T47D (cell line): Measurements from ENCODE around the gene STK39.
A peak's percentile ranks its signal among the peaks of the same experiment; 100 is the strongest.
"Not testable (repeated sequence)": the region's sequence is repeated elsewhere in the genome, so short reads cannot be mapped to it uniquely, and the experiment has no call there.

Source experiments
- DNase-seq, 2 experiments: peaks; one replicate each; pipeline versions ENCODE4 v3.0.0 to v3.0.0-alpha.2; 2011 to 2012; ENCODE audit warnings: low read depth in 1 of 2, low spot score in 1 of 2
- JUND ChIP-seq: IDR thresholded peaks from 2 replicates; pipeline ENCODE4 v1.6.1; 2012; ENCODE audit warnings: low read depth
- in situ Hi-C: cut with HindIII; loops from 2 replicates; pipeline ENCODE4 v1.10.0; 2016; ENCODE audit warnings: low sequenced_read_pairs, low pct_unique_long_range_greater_than_20kb

Gene STK39

DNA sequence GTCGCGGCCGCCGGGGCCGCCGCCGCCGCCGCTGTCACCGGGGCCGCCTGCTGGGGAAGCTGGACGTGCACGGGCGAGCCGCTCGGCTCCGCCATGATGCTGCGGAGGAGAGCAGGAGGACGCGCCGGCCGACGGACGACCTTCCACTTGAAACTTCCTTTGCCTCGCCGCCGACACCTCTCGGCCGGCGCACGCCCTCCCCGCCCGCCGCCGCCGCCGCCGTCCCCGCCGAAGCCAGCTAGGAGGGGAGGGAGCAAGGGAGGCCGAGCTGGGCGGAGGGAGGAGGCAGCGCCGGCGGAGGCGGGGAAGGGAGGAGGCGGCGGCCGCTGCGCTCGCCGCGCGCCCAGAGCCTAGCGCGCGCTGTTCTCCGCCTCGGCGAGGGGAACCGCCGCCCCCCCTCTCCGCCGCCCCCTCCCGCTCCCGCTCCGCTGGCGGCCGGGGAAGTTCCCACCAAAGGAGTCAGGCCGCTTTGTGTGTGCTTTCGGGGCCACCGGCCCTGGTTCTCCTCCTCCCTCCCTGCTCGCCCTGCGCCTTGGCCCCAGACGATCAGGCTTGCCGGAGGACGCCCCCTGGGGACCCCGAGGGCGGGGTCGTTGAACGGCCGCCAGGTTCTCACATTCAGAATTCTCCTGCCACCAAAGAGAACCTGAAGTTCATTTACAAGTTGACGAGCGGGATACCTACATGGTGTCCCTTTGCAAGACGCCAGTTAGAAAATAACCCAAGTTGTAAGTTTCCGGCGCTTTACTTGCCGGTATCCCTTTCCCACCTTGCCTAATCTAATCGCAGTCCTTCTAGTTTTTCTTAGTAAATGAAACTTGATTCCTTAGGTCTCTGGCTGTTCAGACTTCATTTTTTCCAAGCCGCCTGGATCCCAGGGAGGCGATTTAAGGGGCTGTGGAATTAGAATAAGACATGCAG lies at the start of gene STK39:
STK39 (minus strand) TSS at position 255 of the 921 bp plus-strand sequence; CDS start at position 95, 160 bp downstream.
- TF ChIP-seq JUND, result no peak
- peak; percentile 61 to 70 for DNase-seq
- in situ Hi-C loops, result no loop called here

GRCh38 chr2:168295051-168295450 lies 47.7 kb upstream of the STK39 start:
- no peak for DNase-seq
- in situ Hi-C loops, result no loop called here
- no peak for TF ChIP-seq JUND

- no peak for DNase-seq
- in situ Hi-C loops, result no loop called here
- no peak for TF ChIP-seq JUND
Observed at GRCh38 chr2:168294409-168294808, 47.0 kb upstream of the STK39 start.

DNA sequence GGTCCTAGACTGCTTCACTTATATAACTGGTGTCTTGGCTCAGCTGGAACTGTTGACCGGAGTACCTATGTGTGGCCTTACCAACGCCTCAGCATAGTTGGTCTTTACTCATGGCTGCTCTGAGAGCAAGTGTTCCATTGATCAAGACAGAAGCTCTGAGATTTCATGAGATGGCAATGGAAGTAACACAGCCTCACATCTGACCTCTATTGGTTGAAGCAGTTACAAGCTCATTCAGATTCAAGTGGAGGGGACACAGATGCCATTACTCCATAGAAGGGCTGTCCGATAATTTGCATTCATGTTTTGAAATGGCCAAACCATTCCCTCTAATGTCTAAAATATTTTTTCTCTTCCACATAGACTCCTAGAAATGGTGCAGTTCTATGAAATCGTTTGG lies 46.4 kb upstream of the STK39 start:
- in situ Hi-C loops, result no loop called here
- TF ChIP-seq JUND, result no peak
- no peak for DNase-seq

DNA sequence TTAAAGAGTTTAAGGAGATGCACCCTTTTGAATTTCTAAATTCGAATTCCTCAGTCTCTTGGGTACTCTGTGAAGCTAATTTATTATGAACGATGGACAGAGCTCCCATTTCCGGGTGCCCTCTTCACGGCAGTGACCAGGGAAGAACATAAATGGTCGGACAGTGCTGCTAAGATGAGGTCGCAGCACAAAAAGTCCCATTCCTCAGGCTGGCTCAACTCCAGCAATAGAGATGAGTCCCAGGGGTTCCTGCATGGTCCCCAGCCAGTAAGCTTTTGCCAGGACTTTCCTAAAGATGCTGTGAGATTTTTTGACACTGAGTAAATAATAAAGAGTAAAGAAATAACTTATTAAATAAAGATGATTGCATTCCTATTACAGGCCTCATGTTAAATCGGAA lies 43.0 kb upstream of the STK39 start:
- in situ Hi-C loops, result no loop called here
- no peak for DNase-seq
- no peak for TF ChIP-seq JUND

- in situ Hi-C loops, result no loop called here
- TF ChIP-seq JUND, result no peak
- no peak for DNase-seq
Observed at GRCh38 chr2:168289880-168290279, 42.5 kb upstream of the STK39 start.

- in situ Hi-C loops, result no loop called here
Observed at GRCh38 chr2:168286535-168286934, 39.1 kb upstream of the STK39 start.

DNA sequence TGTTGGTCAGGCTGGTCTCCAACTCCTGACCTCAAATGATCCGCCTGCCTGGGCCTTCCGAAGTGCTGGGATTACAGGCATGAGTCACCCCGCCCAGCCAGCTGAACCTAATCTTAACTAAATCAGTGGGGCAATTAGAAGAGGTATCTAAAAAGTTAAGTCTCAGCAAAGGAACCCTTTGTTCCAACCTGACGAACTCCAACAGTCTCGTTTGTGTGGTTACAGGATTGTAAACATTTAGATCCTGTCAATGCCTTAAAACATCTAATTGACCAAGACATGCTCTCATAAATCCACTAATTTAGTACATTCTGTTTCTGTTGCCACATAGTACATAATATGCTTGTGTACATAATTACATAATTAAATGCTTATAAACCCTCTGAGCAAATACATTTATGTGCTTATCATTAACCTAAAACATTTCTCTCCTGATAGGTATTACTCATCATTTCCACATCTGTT lies 31.1 kb upstream of the STK39 start:
- DNase-seq, result peak in 1 of 2 experiments; percentile 3
- in situ Hi-C loops, result no loop called here
- TF ChIP-seq JUND, result no peak

More at GRCh38 chr2:168286535-168286934, 39.1 kb upstream of the STK39 start:
- no peak for DNase-seq
- TF ChIP-seq JUND, result no peak

GRCh38 chr2:168277276-168277675 lies 29.9 kb upstream of the STK39 start:
- TF ChIP-seq JUND, result no peak
- in situ Hi-C loops, result no loop called here
- no peak for DNase-seq

DNA sequence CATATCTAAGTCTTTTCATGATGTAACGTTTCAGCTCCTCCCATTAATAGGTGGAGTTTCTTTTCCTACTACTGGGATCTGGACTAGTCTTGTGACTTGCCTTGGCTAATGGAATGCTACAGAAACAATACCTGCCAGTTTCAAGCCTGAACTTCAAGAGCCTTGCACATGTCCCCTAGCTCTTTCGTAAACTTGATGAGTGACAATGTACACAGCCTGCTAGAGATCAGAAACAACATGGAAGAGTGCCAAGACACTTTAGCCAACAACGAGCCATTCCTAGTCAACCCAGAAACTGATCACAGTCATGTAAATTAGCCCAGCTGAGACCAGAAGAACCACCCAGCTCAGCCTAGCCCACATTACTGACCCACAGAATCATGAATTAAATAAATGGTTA lies 24.8 kb upstream of the STK39 start:
- no peak for TF ChIP-seq JUND
- in situ Hi-C loops, result no loop called here
- peak in 1 of 2 experiments; percentile 23 for DNase-seq

DNA sequence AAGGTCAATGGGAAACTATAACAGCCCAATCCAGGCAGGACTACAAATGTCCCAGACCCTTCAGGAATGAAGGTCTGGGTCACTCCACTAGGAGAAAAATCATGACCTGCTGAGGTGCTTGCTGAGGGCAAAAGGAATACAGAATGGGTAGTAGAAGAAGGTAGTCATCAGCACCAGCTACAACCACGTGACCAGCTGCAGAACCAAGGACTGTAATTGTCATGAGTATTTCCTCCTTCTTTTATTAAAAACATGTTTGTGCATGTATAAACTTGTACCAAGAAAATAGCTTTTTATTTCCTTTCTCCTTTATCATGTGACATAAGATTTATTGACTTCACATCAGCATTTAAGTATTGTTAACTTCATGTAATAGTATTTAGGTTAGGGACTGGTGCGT lies 15.5 kb upstream of the STK39 start:
- in situ Hi-C loops, DNase-seq: not testable (repeated sequence)

DNA sequence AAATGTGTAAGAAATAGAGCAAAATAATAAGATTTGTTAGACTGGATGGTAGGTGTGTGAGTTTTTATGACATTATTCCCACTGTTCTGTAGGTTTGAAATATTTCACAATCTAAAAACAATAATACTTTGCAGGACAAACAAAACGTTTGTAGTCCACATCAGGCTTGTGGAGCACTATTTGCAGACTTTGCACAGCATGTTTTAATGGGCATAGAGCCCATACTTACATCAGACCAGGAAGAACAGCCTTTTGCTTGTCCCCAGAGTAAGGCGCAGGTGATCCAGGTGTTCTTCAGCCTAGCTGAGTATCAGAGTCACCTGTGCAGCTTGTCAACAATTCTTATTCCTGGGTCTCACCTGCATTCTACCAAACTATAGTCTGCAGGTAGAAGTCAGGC lies 9.1 kb upstream of the STK39 start:
- in situ Hi-C loops, result no loop called here
- peak in 1 of 2 experiments; percentile 63 for DNase-seq
- no peak for TF ChIP-seq JUND

- in situ Hi-C loops, result no loop called here
- no peak for DNase-seq
- TF ChIP-seq JUND, result no peak
Observed at GRCh38 chr2:168255866-168256265, 8.5 kb upstream of the STK39 start.

- TF ChIP-seq JUND, result no peak
- in situ Hi-C loops, result no loop called here
- no peak for DNase-seq
Observed at GRCh38 chr2:168255103-168255502, 7.7 kb upstream of the STK39 start.
